ENCODE measurements around the gene DSN1. TPM values are rescaled to one million over a fixed set of nuclear protein-coding genes. Genes with fewer than 3 reads are reported as not detected.
A peak's percentile ranks its signal among the peaks of the same experiment; 100 is the strongest.

The DSN1 gene
- total RNA-seq, 4 donors from 2014 or later = 6.9 to 13.0 (median 9.7) TPM

DNA sequence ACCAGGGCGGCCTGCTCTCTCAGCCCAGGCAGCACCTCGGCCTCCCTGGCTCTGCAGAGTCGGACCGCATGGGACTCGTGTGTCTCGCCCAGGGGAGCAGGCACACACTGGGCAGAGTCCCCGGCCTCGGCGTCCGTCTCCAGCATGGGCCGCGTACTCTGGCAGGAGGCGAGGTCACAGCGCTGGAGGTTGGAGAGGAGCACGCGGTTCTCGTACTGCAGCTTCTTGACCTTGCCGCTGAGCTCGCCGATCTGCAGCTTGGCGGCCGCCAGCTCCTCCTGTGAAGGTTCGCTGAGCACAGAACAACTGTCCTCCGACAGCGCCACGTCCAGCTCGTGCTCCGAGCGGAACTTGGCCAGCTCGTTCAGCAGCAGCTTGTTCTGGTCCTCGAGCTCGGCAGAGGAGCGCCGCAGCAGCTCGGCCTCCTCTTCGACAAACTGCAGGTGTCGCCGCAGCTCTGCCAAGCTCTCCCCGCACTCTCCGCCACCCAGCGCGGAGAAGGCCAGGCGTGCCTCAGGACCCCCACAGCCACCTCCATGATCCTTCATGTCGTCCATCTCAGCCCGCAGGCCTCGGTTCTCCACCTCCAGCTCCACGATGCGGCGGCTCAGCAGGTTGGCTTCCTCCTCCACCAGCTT, 42.0 kb upstream of the DSN1 start:
- Histone ChIP-seq H3K27ac (no peak overlapping the region), H3K4me3 (no peak overlapping the region), H3K4me1 (peaks cover 16 to 60% (median 16%) of the 10 kb centered on the region in 3 donors), H3K9me3 (no peaks in the 10 kb centered on the region), H3K36me3 (peaks cover 7 to 72% (median 21%) of the 10 kb centered on the region in 3 donors), H3K27me3 (no peaks in the 10 kb centered on the region)
- intact Hi-C loops (cut with DNase I) = no loop called here
- TF ChIP-seq, protein P1, sequence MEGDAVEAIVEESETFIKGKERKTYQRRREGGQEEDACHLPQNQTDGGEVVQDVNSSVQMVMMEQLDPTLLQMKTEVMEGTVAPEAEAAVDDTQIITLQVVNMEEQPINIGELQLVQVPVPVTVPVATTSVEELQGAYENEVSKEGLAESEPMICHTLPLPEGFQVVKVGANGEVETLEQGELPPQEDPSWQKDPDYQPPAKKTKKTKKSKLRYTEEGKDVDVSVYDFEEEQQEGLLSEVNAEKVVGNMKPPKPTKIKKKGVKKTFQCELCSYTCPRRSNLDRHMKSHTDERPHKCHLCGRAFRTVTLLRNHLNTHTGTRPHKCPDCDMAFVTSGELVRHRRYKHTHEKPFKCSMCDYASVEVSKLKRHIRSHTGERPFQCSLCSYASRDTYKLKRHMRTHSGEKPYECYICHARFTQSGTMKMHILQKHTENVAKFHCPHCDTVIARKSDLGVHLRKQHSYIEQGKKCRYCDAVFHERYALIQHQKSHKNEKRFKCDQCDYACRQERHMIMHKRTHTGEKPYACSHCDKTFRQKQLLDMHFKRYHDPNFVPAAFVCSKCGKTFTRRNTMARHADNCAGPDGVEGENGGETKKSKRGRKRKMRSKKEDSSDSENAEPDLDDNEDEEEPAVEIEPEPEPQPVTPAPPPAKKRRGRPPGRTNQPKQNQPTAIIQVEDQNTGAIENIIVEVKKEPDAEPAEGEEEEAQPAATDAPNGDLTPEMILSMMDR (IDR thresholded peaks at IDR 0.05) = no peak
- TF ChIP-seq POLR2A (IDR thresholded peaks at IDR 0.05) = no peak
- no peak for DNase-seq
- 92 to 95% methylated on average over 17 to 19 of the region's 49 CpGs for WGBS, 2 donors

- Histone ChIP-seq H3K9me3 (no peaks in the 10 kb centered on the region), H3K4me3 (no peak overlapping the region), H3K36me3 (peaks cover 7 to 94% (median 21%) of the 10 kb centered on the region in 3 donors), H3K27me3 (no peaks in the 10 kb centered on the region), H3K27ac (peak overlapping the region; percentile 44 to 82 (median 70)), H3K4me1 (peaks cover 6 to 55% (median 8%) of the 10 kb centered on the region in 3 donors)
- 46 to 58% methylated on average over 7 to 9 of the region's 14 CpGs for WGBS, 2 donors
- TF ChIP-seq, protein P1 (IDR thresholded peaks at IDR 0.05) = no peak
- TF ChIP-seq POLR2A (IDR thresholded peaks at IDR 0.05) = no peak
- intact Hi-C loops (cut with DNase I) = no loop called here
- DNase-seq = no peak
Observed at GRCh38 chr20:36812594-36813463, 39.3 kb upstream of the DSN1 start.

- H3K27me3 ChIP-seq = no peaks in the 10 kb centered on the region
- peak overlapping the region; percentile 25 to 79 (median 62) for H3K27ac ChIP-seq
- H3K36me3 ChIP-seq = peaks cover 5 to 94% (median 25%) of the 10 kb centered on the region in 3 donors
- DNase-seq = no peak
- no peak overlapping the region for H3K4me3 ChIP-seq
- TF ChIP-seq POLR2A (IDR thresholded peaks at IDR 0.05) = no peak
- TF ChIP-seq, protein P1 (IDR thresholded peaks at IDR 0.05) = peak; percentile 34 to 75 (median 62)
- intact Hi-C loops (cut with DNase I) = no loop called here
- peaks cover 6 to 44% (median 8%) of the 10 kb centered on the region in 3 donors for H3K4me1 ChIP-seq
- H3K9me3 ChIP-seq = no peaks in the 10 kb centered on the region
- WGBS, 2 donors = 81 to 90% methylated on average over 10 to 12 of the region's 19 CpGs
Observed at GRCh38 chr20:36808317-36809257, 35.0 kb upstream of the DSN1 start.

- intact Hi-C loops (cut with DNase I) = no loop called here
- peaks cover 10 to 100% (median 33%) of the 10 kb centered on the region in 3 donors for H3K36me3 ChIP-seq
- TF ChIP-seq, protein P1 (IDR thresholded peaks at IDR 0.05) = no peak
- TF ChIP-seq POLR2A (IDR thresholded peaks at IDR 0.05) = no peak
Observed at GRCh38 chr20:36806049-36806448, 32.5 kb upstream of the DSN1 start.

More at GRCh38 chr20:36806049-36806448, 32.5 kb upstream of the DSN1 start:
- Histone ChIP-seq H3K9me3 (no peaks in the 10 kb centered on the region), H3K27me3 (no peaks in the 10 kb centered on the region), H3K4me3 (no peak overlapping the region), H3K27ac (no peak overlapping the region), H3K4me1 (peaks cover 0 to 22% (median 3%) of the 10 kb centered on the region in 3 donors)
- WGBS, 2 donors = 93 to 97% methylated on average over 3 to 5 of the region's 5 CpGs
- DNase-seq = no peak
